OCI-M2 (cell line): ENCODE results near the gene TNRC6C.
"Not testable (repeated sequence)": the region's sequence is repeated elsewhere in the genome, so short reads cannot be mapped to it uniquely, and the experiment has no call there.

Experiments
- DNase-seq: peaks from one replicate; lab custom pipeline; 2025; ENCODE audit not compliant: unreplicated experiment; lab: John Stamatoyannopoulos, UW

TNRC6C gene

GRCh38 chr17:78041386-78042179 lies 83.1 kb downstream of the TNRC6C start:
- DNase-seq: no peak

- DNase-seq: no peak
These were observed 84.0 kb downstream of the TNRC6C start for GRCh38 chr17:78042542-78042941.

- DNase-seq: no peak
These were observed 84.5 kb downstream of the TNRC6C start for GRCh38 chr17:78043031-78043430.

GRCh38 chr17:78044280-78044835 lies 85.9 kb downstream of the TNRC6C start:
- no peak for DNase-seq

GRCh38 chr17:78045316-78045715 lies 86.8 kb downstream of the TNRC6C start:
- no peak for DNase-seq

- DNase-seq: no peak
These were observed 88.4 kb downstream of the TNRC6C start for GRCh38 chr17:78046923-78047322.

GRCh38 chr17:78048346-78049292 lies 90.1 kb downstream of the TNRC6C start:
- no peak for DNase-seq

GRCh38 chr17:78049609-78050008 lies 91.1 kb downstream of the TNRC6C start:
- no peak for DNase-seq

- no peak for DNase-seq
These were observed 92.9 kb downstream of the TNRC6C start for GRCh38 chr17:78051186-78051972.

GRCh38 chr17:78053777-78054468 lies 95.4 kb downstream of the TNRC6C start:
- no peak for DNase-seq

GRCh38 chr17:78057113-78057740 lies 98.7 kb downstream of the TNRC6C start:
- DNase-seq: no peak

- no peak for DNase-seq
These were observed 99.5 kb downstream of the TNRC6C start for GRCh38 chr17:78058001-78058400.

GRCh38 chr17:78058581-78058980 lies 100.1 kb downstream of the TNRC6C start:
- no peak for DNase-seq

GRCh38 chr17:78062596-78062995 lies 104.1 kb downstream of the TNRC6C start:
- no peak for DNase-seq

- DNase-seq: no peak
These were observed 105.0 kb downstream of the TNRC6C start for GRCh38 chr17:78063489-78063888.

- no peak for DNase-seq
These were observed 106.2 kb downstream of the TNRC6C start for GRCh38 chr17:78064708-78065107.

- not testable (repeated sequence) for DNase-seq
These were observed 108.5 kb downstream of the TNRC6C start for GRCh38 chr17:78066976-78067375.

- DNase-seq: no peak
These were observed 111.2 kb downstream of the TNRC6C start for GRCh38 chr17:78069695-78070094.

GRCh38 chr17:78072961-78073360 lies 114.5 kb downstream of the TNRC6C start:
- DNase-seq: no peak

GRCh38 chr17:78075011-78075410 lies 116.5 kb downstream of the TNRC6C start:
- DNase-seq: no peak
